H1 (cell line): ENCODE measurements around the gene RAB30.

Experiments
- CREB1 ChIP-seq: IDR thresholded peaks from 2 replicates; pipeline ENCODE4 v1.6.1; 2012; ENCODE audit warnings: inconsistent platforms
- CTCF ChIP-seq, 3 experiments: IDR thresholded peaks; 1 replicate in 2 of 3; 2 replicates in 1 of 3; pipeline versions ENCODE4 v1.5.1 to v1.6.1; 2011; ENCODE audit warnings: low read length in 3 of 3, mild to moderate bottlenecking in 3 of 3, inconsistent platforms in 2 of 3, low read depth in 1 of 3, moderate library complexity in 1 of 3; ENCODE audit not compliant: insufficient read depth in 1 of 3; ENCODE audit errors: control extremely low read depth in 1 of 3
- EP300 ChIP-seq, 2 experiments: IDR thresholded peaks; 1 replicate in 1 of 2; 2 replicates in 1 of 2; pipeline ENCODE4 v1.6.1; 2011 to 2012; ENCODE audit warnings: low read depth in 2 of 2, low read length in 2 of 2, mild to moderate bottlenecking in 2 of 2, borderline replicate concordance in 1 of 2, inconsistent platforms in 1 of 2, moderate library complexity in 1 of 2
- HDAC6 ChIP-seq: IDR thresholded peaks from one replicate; pipeline ENCODE4 v1.7.1; 2012; ENCODE audit warnings: low read depth, mild to moderate bottlenecking, inconsistent platforms, low read length, moderate library complexity
- MAX ChIP-seq: IDR thresholded peaks from 2 replicates; pipeline ENCODE4 v1.6.1; 2012; ENCODE audit warnings: inconsistent platforms
- NRF1 ChIP-seq: IDR thresholded peaks from 2 replicates; pipeline ENCODE4 v1.6.1; 2011; ENCODE audit warnings: mild to moderate bottlenecking, low read depth, low read length, improper control_type of control experiment
- PHF8 ChIP-seq: fragments of 200-600 bp; sonication (generic); conservative IDR thresholded peaks from 2 replicates; pipeline ENCODE4 v1.7.1; 2012; ENCODE audit warnings: low read depth, mild to moderate bottlenecking, inconsistent platforms, low read length, moderate library complexity
- POLR2A ChIP-seq, 2 experiments: IDR thresholded peaks; 1 replicate in 1 of 2; 2 replicates in 1 of 2; pipeline ENCODE4 v1.6.1; 2011; ENCODE audit warnings: low read depth in 2 of 2, low read length in 2 of 2, mild to moderate bottlenecking in 2 of 2; ENCODE audit errors: control extremely low read depth in 1 of 2
- POLR2AphosphoS5 ChIP-seq: IDR thresholded peaks from 2 replicates; pipeline ENCODE4 v1.6.1; 2011; ENCODE audit warnings: low read depth, low read length
- RXRA ChIP-seq: IDR thresholded peaks from 2 replicates; pipeline ENCODE4 v1.6.1; 2011; ENCODE audit warnings: low read depth, mild to moderate bottlenecking, low read length, moderate library complexity; ENCODE audit not compliant: insufficient read depth
- SIN3A ChIP-seq, 2 experiments: IDR thresholded peaks in 1 of 2; conservative IDR thresholded peaks in 1 of 2; 2 replicates each; pipeline ENCODE4 v1.6.1; 2011 to 2012; ENCODE audit warnings: low read length in 2 of 2, improper control_type of control experiment in 1 of 2, low read depth in 1 of 2, mild to moderate bottlenecking in 1 of 2
- SIRT6 ChIP-seq: IDR thresholded peaks from one replicate; pipeline ENCODE4 v1.7.1; 2012; ENCODE audit warnings: low read length, inconsistent platforms
- SP1 ChIP-seq: IDR thresholded peaks from 2 replicates; pipeline ENCODE4 v1.6.1; 2011; ENCODE audit warnings: low read depth, low read length
- YY1 ChIP-seq: IDR thresholded peaks from 2 replicates; pipeline ENCODE4 v1.6.1; 2011; ENCODE audit warnings: low read depth, mild to moderate bottlenecking, low read length

GRCh38 chr11:83119216-83119615 is 47.5 kb upstream of the RAB30 start:
- no peak for TF ChIP-seq POLR2A (IDR thresholded peaks at IDR 0.05; ENCODE audit: control extremely low read depth in 1 of 2, low read depth in 2 of 2, low read length in 2 of 2)
- TF ChIP-seq SIRT6 = no peak
- no peak for TF ChIP-seq CREB1
- TF ChIP-seq EP300 (IDR thresholded peaks at IDR 0.05; ENCODE audit: borderline replicate concordance in 1 of 2, low read depth in 2 of 2, low read length in 2 of 2) = no peak
- TF ChIP-seq SIN3A (conservative IDR thresholded peaks at IDR 0.05 in 1 of 2, IDR thresholded peaks at IDR 0.05 in 1 of 2; ENCODE audit: low read depth in 1 of 2, low read length in 2 of 2) = no peak
- no peak for TF ChIP-seq RXRA
- TF ChIP-seq MAX = no peak
- TF ChIP-seq YY1 = no peak
- TF ChIP-seq CTCF (IDR thresholded peaks at IDR 0.05; ENCODE audit: control extremely low read depth in 1 of 3, insufficient read depth in 1 of 3, low read depth in 1 of 3, low read length in 3 of 3) = no peak
- TF ChIP-seq POLR2AphosphoS5 = no peak
- TF ChIP-seq SP1 = no peak
- TF ChIP-seq HDAC6 = no peak
- TF ChIP-seq PHF8 = no peak
- TF ChIP-seq NRF1 = no peak
